ENCODE results near the gene CISD2.
"Not testable (repeated sequence)": the region's sequence is repeated elsewhere in the genome, so short reads cannot be mapped to it uniquely, and the experiment has no call there.

Gene CISD2

DNA sequence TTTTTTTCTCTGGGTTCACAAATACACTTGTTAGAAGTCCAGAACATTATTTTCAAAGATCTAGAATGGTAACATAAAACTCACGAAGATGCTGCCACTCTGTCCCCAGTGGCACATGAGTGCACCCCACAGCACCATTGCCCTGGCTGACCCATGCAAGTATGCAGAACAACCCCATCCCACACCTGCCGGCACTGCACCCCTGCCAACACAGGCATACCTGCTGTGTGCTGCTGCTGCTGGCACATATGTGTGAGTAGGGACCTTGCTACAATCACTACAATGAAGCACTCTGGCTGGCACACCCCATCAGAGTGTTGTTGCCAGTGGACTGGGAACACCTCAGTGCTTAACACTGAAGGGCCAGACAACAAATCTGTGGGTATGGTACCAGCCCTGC is 66.9 kb downstream of the CISD2 start:
- DNase-seq = no peak

DNA sequence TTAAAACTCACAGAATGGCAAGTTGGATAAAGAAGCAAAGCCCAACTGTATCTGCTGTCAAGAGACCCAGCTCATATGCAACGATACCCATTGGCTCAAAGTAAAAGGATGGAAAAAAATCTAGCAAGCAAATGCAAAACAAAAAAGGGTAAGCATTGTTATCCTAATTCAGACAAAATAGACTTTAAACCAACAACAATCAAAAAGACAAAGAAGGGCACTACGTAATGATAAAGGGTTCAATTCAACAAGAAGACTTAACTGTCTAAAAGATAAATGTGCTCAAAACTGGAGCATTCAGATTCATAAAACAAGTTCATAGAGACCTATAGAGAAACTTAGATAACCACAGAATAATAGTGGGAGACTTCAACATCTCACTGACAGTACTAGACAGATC is 69.3 kb downstream of the CISD2 start:
- not testable (repeated sequence) for DNase-seq

Measured in CD4-positive, alpha-beta T cell treated with Interleukin-4 for 1 hour (primary cell).